GM12878 (cell line): ENCODE measurements around the gene CHD9.

Experiments
- ATF3 ChIP-seq: IDR thresholded peaks from 2 replicates; pipeline ENCODE4 v1.6.1; 2011; ENCODE audit warnings: low read depth, mild to moderate bottlenecking, low read length, moderate library complexity, borderline replicate concordance; ENCODE audit errors: extremely low read depth
- CTCF ChIP-seq, 3 experiments: IDR thresholded peaks in 2 of 3; conservative IDR thresholded peaks in 1 of 3; 2 replicates each; pipeline ENCODE4 v1.5.1; 2011; ENCODE audit warnings: low read depth in 3 of 3, low read length in 3 of 3, mild to moderate bottlenecking in 3 of 3, control low read depth in 2 of 3, moderate library complexity in 2 of 3, inconsistent platforms in 1 of 3, mixed read lengths in 1 of 3; ENCODE audit not compliant: control insufficient read depth in 2 of 3, insufficient read depth in 1 of 3; ENCODE audit errors: extremely low read depth in 1 of 3
- POLR2A ChIP-seq: IDR thresholded peaks from 2 replicates; pipeline ENCODE4 v1.6.1; 2011; ENCODE audit warnings: low read depth, mild to moderate bottlenecking, low read length
- RB1 ChIP-seq: fragments of 450-650 bp; formaldehyde crosslinking; IDR thresholded peaks from 2 replicates; pipeline ENCODE4 v1.6.1; 2017; ENCODE audit warnings: mild to moderate bottlenecking, borderline replicate concordance
- SP1 ChIP-seq: IDR thresholded peaks from one replicate; pipeline ENCODE4 v1.6.1; 2011; ENCODE audit warnings: low read depth, low read length
- TARDBP ChIP-seq: IDR thresholded peaks from 2 replicates; pipeline ENCODE4 v1.6.1; 2016; ENCODE audit warnings: borderline replicate concordance
- TCF12 ChIP-seq: IDR thresholded peaks from 2 replicates; pipeline ENCODE4 v1.6.1; 2011; ENCODE audit warnings: low read depth, mild to moderate bottlenecking, low read length
- ZNF274 ChIP-seq: IDR thresholded peaks from one replicate; pipeline ENCODE4 v1.8.0; 2011; ENCODE audit not compliant: insufficient read length, insufficient read depth

- TF ChIP-seq SP1 (no peak), TARDBP (no peak), ZNF274 (no peak), CTCF (IDR thresholded peaks at IDR 0.05 in 2 of 3, conservative IDR thresholded peaks at IDR 0.05 in 1 of 3; ENCODE audit: control insufficient read depth in 2 of 3, extremely low read depth in 1 of 3, insufficient read depth in 1 of 3, low read depth in 3 of 3, low read length in 3 of 3) (no peak), TCF12 (no peak), POLR2A (no peak), ATF3 (no peak), RB1 (no peak)
These were observed 96.0 kb downstream of the CHD9 start for GRCh38 chr16:53150769-53151168.
